ENCODE data around the gene KRTAP21-2.

KRTAP21-2 gene

GRCh38 chr21:30713766-30714165 is 33.3 kb downstream of the KRTAP21-2 start:
- Mint-ChIP-seq H3K4me3 (no peak overlapping the region), H3K9me3 (ENCODE audit: low read depth) (peaks cover 14% of the 10 kb centered on the region), H3K4me1 (ENCODE audit: low read depth) (peaks cover 25% of the 10 kb centered on the region), H3K27me3 (no peaks in the 10 kb centered on the region), H3K36me3 (peaks cover 3% of the 10 kb centered on the region), H3K27ac (peak overlapping the region; percentile 37)

DNA sequence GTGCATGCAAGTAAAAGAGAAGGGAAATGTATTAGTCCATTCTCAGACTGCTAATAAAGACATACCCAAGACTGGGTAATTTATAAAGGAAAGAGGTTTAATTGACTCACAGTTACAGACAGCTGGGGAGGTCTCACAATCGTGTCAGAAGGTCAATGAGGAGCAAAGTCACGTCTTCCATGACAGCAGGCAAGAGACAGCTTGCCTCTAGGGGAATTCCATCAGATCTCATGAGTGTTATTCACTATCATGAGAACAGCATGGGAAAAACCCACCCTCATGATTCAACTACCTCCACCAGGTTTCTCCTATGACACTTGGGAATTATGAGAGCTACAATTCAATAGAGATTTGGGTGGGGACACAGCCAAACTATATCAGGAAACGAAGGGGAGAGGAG is 36.6 kb downstream of the KRTAP21-2 start:
- H3K4me3 Mint-ChIP-seq: peak overlapping the region; percentile 56
- H3K27ac Mint-ChIP-seq: peak overlapping the region; percentile 99
- H3K36me3 Mint-ChIP-seq: peaks cover 3% of the 10 kb centered on the region
- H3K9me3 Mint-ChIP-seq (ENCODE audit: low read depth): peaks cover 14% of the 10 kb centered on the region
- H3K27me3 Mint-ChIP-seq: no peaks in the 10 kb centered on the region
- peaks cover 12% of the 10 kb centered on the region for H3K4me1 Mint-ChIP-seq (ENCODE audit: low read depth)

DNA sequence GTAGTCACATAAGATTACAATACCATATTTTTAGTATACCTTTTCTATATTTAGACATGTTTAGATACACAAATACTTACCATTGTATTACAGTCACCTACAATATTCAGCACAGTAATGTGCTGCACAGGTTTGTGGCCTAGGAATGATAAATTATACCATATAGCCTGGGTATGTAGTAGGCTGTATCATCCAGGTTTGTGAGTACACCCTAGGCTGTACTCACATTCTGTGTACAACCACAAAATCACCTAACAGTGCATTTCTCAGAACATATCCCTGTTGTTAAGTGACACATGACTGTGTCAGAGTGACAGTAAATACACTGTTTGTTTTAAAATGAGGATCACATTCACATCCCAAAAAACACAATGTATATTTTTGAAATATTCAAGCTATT is 39.6 kb downstream of the KRTAP21-2 start:
- peaks cover 6% of the 10 kb centered on the region for H3K9me3 Mint-ChIP-seq (ENCODE audit: low read depth)
- H3K4me1 Mint-ChIP-seq (ENCODE audit: low read depth): peaks cover 12% of the 10 kb centered on the region
- no peak overlapping the region for H3K27ac Mint-ChIP-seq
- no peak overlapping the region for H3K4me3 Mint-ChIP-seq
- H3K27me3 Mint-ChIP-seq: no peaks in the 10 kb centered on the region
- no peaks in the 10 kb centered on the region for H3K36me3 Mint-ChIP-seq

All from activated naive CD8-positive, alpha-beta T cell (primary cell).